Ishikawa (cell line): ENCODE results near the gene CMSS1.

Experiments used
- CEBPB ChIP-seq: IDR thresholded peaks from 2 replicates; pipeline ENCODE4 v1.6.1; 2012
- CREB1 ChIP-seq: IDR thresholded peaks from 2 replicates; pipeline ENCODE4 v1.6.1; 2012; ENCODE audit warnings: low read depth
- EP300 ChIP-seq: IDR thresholded peaks from 2 replicates; pipeline ENCODE4 v1.6.1; 2012; ENCODE audit warnings: borderline replicate concordance
- FOXM1 ChIP-seq: IDR thresholded peaks from 2 replicates; pipeline ENCODE4 v1.6.1; 2012; ENCODE audit warnings: low read depth, borderline replicate concordance
- NFIC ChIP-seq: IDR thresholded peaks from 2 replicates; pipeline ENCODE4 v1.6.1; 2012
- RAD21 ChIP-seq: IDR thresholded peaks from 2 replicates; pipeline ENCODE4 v1.6.1; 2012; ENCODE audit warnings: low read depth
- TAF1 ChIP-seq: IDR thresholded peaks from 2 replicates; pipeline ENCODE4 v1.6.1; 2012; ENCODE audit warnings: low read depth, mild to moderate bottlenecking
- TEAD4 ChIP-seq: IDR thresholded peaks from 2 replicates; pipeline ENCODE4 v1.6.1; 2012
- YY1 ChIP-seq: IDR thresholded peaks from 2 replicates; pipeline ENCODE4 v1.6.1; 2012; ENCODE audit warnings: low read depth
- ZBTB7A ChIP-seq: IDR thresholded peaks from 2 replicates; pipeline ENCODE4 v1.6.1; 2012; ENCODE audit warnings: low read depth
- TF ChIP-seq, protein P1 (sequence below): IDR thresholded peaks from 2 replicates; pipeline ENCODE4 v1.6.1; 2012; ENCODE audit warnings: low read depth, mild to moderate bottlenecking
- TF ChIP-seq, protein P2 (sequence below): IDR thresholded peaks from 2 replicates; pipeline ENCODE4 v1.6.1; 2012

- TF ChIP-seq EP300 (no peak), YY1 (no peak), RAD21 (no peak), NFIC (no peak), CREB1 (no peak), TAF1 (no peak), CEBPB (no peak), TEAD4 (no peak), ZBTB7A (no peak), FOXM1 (no peak)
- TF ChIP-seq, protein P1, sequence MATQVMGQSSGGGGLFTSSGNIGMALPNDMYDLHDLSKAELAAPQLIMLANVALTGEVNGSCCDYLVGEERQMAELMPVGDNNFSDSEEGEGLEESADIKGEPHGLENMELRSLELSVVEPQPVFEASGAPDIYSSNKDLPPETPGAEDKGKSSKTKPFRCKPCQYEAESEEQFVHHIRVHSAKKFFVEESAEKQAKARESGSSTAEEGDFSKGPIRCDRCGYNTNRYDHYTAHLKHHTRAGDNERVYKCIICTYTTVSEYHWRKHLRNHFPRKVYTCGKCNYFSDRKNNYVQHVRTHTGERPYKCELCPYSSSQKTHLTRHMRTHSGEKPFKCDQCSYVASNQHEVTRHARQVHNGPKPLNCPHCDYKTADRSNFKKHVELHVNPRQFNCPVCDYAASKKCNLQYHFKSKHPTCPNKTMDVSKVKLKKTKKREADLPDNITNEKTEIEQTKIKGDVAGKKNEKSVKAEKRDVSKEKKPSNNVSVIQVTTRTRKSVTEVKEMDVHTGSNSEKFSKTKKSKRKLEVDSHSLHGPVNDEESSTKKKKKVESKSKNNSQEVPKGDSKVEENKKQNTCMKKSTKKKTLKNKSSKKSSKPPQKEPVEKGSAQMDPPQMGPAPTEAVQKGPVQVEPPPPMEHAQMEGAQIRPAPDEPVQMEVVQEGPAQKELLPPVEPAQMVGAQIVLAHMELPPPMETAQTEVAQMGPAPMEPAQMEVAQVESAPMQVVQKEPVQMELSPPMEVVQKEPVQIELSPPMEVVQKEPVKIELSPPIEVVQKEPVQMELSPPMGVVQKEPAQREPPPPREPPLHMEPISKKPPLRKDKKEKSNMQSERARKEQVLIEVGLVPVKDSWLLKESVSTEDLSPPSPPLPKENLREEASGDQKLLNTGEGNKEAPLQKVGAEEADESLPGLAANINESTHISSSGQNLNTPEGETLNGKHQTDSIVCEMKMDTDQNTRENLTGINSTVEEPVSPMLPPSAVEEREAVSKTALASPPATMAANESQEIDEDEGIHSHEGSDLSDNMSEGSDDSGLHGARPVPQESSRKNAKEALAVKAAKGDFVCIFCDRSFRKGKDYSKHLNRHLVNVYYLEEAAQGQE = no peak
- TF ChIP-seq, protein P2, sequence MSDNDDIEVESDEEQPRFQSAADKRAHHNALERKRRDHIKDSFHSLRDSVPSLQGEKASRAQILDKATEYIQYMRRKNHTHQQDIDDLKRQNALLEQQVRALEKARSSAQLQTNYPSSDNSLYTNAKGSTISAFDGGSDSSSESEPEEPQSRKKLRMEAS = no peak
These were observed 151.5 kb downstream of the CMSS1 start for GRCh38 chr3:99969136-99969535.
